A673 (cell line): ENCODE results near the gene BORA. TPM values are rescaled to one million over a fixed set of nuclear protein-coding genes. Genes with fewer than 3 reads are reported as not detected.

ENCODE experiments used
- BruUV-seq: library from RNA; stranded (reverse); fragments of 400-500 nt; replicated peaks from 2 replicates; lab custom pipeline; 2021; lab: Mats Ljungman, UMichigan
- CTCF ChIA-PET: fragments of 300-600 bp; sonication (Branson Sonifier 250); formaldehyde crosslinking; loops from one replicate; lab custom pipeline; 2022; ENCODE audit warnings: antibody characterized with exemption; lab: Charles Lee
- POLR2A ChIA-PET: fragments of 300-600 bp; sonication (Branson Sonifier 250); formaldehyde crosslinking; loops from one replicate; lab custom pipeline; 2022; ENCODE audit warnings: antibody characterized with exemption; ENCODE audit not compliant: low non-redundant PET; lab: Charles Lee
- DNase-seq: peaks from one replicate; pipeline ENCODE4 v3.0.0-alpha.2; 2015; ENCODE audit warnings: low spot score
- H3K27ac ChIP-seq: fragments of 200-600 bp; sonication (generic); 2 replicates; pipeline ENCODE4 v1.5.1; 2016; ENCODE audit warnings: mixed run types, low read depth, mild to moderate bottlenecking, mixed read lengths, antibody characterized with exemption, low read length; ENCODE audit not compliant: poor library complexity, severe bottlenecking
- H3K27me3 ChIP-seq: fragments of 200-600 bp; sonication (generic); replicated peaks from 2 replicates; pipeline ENCODE4 v1.6.1; 2017; ENCODE audit warnings: mixed run types, low read depth, mild to moderate bottlenecking, mixed read lengths, antibody characterized with exemption, low read length; ENCODE audit not compliant: insufficient read depth, poor library complexity
- H3K36me3 ChIP-seq: fragments of 200-600 bp; sonication (generic); 2 replicates; pipeline ENCODE4 v1.6.1; 2016; ENCODE audit warnings: mixed run types, mild to moderate bottlenecking, mixed read lengths, antibody characterized with exemption, low read length; ENCODE audit not compliant: insufficient read depth, poor library complexity, severe bottlenecking
- H3K4me1 ChIP-seq: fragments of 200-600 bp; sonication (generic); 2 replicates; pipeline ENCODE4 v1.6.1; 2017; ENCODE audit warnings: mixed run types, mild to moderate bottlenecking, mixed read lengths, antibody characterized with exemption, low read length; ENCODE audit not compliant: insufficient read depth, poor library complexity, severe bottlenecking
- H3K4me3 ChIP-seq: fragments of 200-600 bp; sonication (generic); 2 replicates; pipeline ENCODE4 v1.5.1; 2016; ENCODE audit warnings: low read depth, mixed run types, mild to moderate bottlenecking, mixed read lengths, low read length; ENCODE audit not compliant: poor library complexity, severe bottlenecking
- H3K9me3 ChIP-seq: fragments of 200-600 bp; sonication (generic); 2 replicates; pipeline ENCODE4 v1.6.1; 2016; ENCODE audit warnings: mixed run types, low read depth, mild to moderate bottlenecking, mixed read lengths, antibody characterized with exemption, low read length; ENCODE audit not compliant: poor library complexity, severe bottlenecking
- EZH2 ChIP-seq: fragments of 200-600 bp; sonication (generic); IDR thresholded peaks from 2 replicates; pipeline ENCODE4 v1.6.1; 2017; ENCODE audit warnings: borderline replicate concordance, low read depth, mild to moderate bottlenecking, mixed read lengths, antibody characterized with exemption, low read length; ENCODE audit not compliant: poor library complexity, severe bottlenecking
- intact Hi-C: fragments of 100-400 bp; cut with micrococcal nuclease; formaldehyde crosslinking; loops from one replicate; pipeline ENCODE4 v1.10.0; 2022; ENCODE audit not compliant: unreplicated experiment
- total RNA-seq: library from RNA; stranded (reverse); gene quantifications from 2 replicates; pipeline ENCODE4 v1.2.3, GENCODE V29; 2021
- TF ChIP-seq, protein P1 (sequence below): fragments of 300-800, 200-600 bp; sonication (generic); conservative IDR thresholded peaks from 2 replicates; pipeline ENCODE4 v1.5.1; 2017; ENCODE audit warnings: low read depth, mild to moderate bottlenecking, antibody characterized with exemption, low read length, moderate library complexity, mixed read lengths

The BORA gene
- total RNA-seq, 1 experiment from 2014 or later: 17.1 TPM

DNA sequence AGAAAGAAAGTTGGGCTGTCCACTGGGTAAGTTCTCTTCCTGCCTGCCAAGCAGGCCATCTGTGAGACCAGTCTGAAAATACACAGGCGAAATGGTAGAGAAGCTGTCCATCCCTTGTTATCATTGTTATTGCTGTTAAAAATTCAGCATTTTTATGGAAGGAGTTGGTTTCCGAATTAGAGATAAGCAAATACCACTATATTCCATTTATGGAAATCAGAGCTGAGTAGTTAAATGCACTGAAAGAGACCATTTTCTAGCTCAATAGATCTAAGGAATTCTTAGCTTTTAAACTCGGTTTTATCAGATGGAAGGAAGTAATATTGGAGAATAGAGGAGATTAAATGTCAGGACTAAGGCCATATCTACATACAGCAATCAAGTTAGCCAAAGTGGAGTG lies 41.0 kb upstream of the BORA start:
- POLR2A ChIA-PET: no interaction called here
- Histone ChIP-seq H3K4me3 (no peak overlapping the region), H3K27me3 (peaks cover 22% of the 10 kb centered on the region), H3K4me1 (no peaks in the 10 kb centered on the region), H3K36me3 (no peaks in the 10 kb centered on the region), H3K9me3 (no peaks in the 10 kb centered on the region), H3K27ac (no peak overlapping the region)
- CTCF ChIA-PET: no interaction called here
- TF ChIP-seq, protein P1, sequence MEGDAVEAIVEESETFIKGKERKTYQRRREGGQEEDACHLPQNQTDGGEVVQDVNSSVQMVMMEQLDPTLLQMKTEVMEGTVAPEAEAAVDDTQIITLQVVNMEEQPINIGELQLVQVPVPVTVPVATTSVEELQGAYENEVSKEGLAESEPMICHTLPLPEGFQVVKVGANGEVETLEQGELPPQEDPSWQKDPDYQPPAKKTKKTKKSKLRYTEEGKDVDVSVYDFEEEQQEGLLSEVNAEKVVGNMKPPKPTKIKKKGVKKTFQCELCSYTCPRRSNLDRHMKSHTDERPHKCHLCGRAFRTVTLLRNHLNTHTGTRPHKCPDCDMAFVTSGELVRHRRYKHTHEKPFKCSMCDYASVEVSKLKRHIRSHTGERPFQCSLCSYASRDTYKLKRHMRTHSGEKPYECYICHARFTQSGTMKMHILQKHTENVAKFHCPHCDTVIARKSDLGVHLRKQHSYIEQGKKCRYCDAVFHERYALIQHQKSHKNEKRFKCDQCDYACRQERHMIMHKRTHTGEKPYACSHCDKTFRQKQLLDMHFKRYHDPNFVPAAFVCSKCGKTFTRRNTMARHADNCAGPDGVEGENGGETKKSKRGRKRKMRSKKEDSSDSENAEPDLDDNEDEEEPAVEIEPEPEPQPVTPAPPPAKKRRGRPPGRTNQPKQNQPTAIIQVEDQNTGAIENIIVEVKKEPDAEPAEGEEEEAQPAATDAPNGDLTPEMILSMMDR: no peak
- TF ChIP-seq EZH2: no peak
- intact Hi-C loops: no loop called here
- DNase-seq: no peak
- no TSS peak for BruUV-seq

GRCh38 chr13:72689181-72689696 lies 38.5 kb upstream of the BORA start:
- Histone ChIP-seq H3K27me3 (peaks cover 7% of the 10 kb centered on the region), H3K4me1 (peaks cover 2% of the 10 kb centered on the region), H3K27ac (no peak overlapping the region), H3K9me3 (peaks cover 3% of the 10 kb centered on the region), H3K4me3 (no peak overlapping the region), H3K36me3 (no peaks in the 10 kb centered on the region)
- POLR2A ChIA-PET: no interaction called here
- no peak for DNase-seq
- CTCF ChIA-PET: no interaction called here
- intact Hi-C loops: no loop called here
- TF ChIP-seq, protein P1: no peak
- no peak for TF ChIP-seq EZH2
- no TSS peak for BruUV-seq

DNA sequence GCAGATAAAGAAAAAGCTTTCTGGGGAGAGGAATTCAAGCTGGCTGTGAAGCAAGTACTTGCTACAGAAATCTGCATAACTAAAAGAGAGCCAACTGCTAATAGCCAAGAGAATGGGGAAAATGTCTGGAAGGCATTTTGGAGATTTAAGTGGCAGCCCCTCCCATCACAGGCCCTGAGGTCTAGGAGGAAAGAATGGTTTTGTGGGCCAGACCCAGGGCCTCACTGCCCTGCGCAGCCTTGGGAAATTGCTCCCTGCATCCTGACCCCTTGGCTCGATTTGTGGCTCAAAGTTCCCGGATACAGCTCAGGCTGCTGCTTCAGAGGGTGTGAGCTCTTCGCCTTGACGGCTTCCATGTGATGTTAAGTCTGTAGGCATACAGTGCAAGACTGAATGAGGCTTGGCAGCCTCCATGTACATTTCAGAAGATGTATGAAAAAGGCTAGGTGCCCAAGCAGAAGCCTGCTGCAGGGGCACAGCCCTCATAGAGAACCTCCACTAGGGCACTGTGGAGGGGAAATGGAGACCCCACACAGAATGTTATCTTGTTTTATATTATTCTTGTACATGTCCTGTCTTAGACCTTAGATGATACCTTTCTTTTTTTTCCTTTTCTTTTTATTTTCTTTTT lies 34.7 kb upstream of the BORA start:
- peak; percentile 11 for DNase-seq
- Histone ChIP-seq H3K27ac (no peak overlapping the region), H3K27me3 (no peaks in the 10 kb centered on the region), H3K4me3 (no peak overlapping the region), H3K36me3 (no peaks in the 10 kb centered on the region), H3K9me3 (peaks cover 3% of the 10 kb centered on the region), H3K4me1 (peaks cover 6% of the 10 kb centered on the region)
- TF ChIP-seq EZH2: no peak
- TF ChIP-seq, protein P1: no peak
- ChIA-PET CTCF (interaction anchor here (0.7 kb wide), 1 partner anchor 822 kb away, joined by 6 read pairs; no protein-coding TSS in a partner anchor), POLR2A (no interaction called here)
- intact Hi-C loops: no loop called here
- BruUV-seq: no TSS peak
